Measurements from ENCODE around the gene RNF224.

RNF224 gene

DNA sequence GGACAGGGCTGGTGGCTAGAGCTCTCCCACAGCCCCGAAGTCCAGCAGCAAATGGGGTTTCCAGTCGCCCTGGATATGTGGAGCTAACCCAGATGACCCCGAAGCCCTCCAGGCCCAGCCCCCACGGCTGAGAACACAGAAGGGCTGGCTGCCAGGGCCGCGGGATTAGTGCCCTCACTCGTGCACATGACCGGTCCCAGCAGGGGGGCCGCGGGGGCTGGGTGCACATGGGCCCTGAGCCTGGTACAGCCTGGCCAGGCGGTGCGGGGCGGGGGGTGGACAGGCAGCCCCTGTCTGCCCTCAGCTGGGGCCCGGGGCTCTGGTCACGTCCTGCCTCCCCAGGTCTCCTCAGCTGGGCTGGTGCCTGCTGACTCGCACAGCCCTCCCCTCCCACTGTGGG is 32.9 kb upstream of the RNF224 start:
- H2AK5ac ChIP-seq (ENCODE audit: low read length, severe bottlenecking), result no peak overlapping the region
- H3K79me1 ChIP-seq (replicated peaks; ENCODE audit: low read length, poor library complexity, severe bottlenecking), result peaks cover 52% of the 10 kb centered on the region
- H3K23ac ChIP-seq (ENCODE audit: low read length in 2 of 2), result no peak overlapping the region
- no peaks in the 10 kb centered on the region for H3K9me3 ChIP-seq (ENCODE audit: control insufficient read depth, low read length)
- no peaks in the 10 kb centered on the region for H3K27me3 ChIP-seq (ENCODE audit: control insufficient read depth in 1 of 2, insufficient read depth in 1 of 2, low read length in 2 of 2)
- H3K9ac ChIP-seq (ENCODE audit: low read length), result no peak overlapping the region
- 83% methylated on average over 16 of the region's 16 CpGs for WGBS
- no peak overlapping the region for H2BK5ac ChIP-seq (ENCODE audit: low read depth, low read length, poor library complexity, severe bottlenecking)
- no peak overlapping the region for H2BK120ac ChIP-seq (ENCODE audit: low read depth, low read length)
- no peak for DNase-seq
- peaks cover 30 to 56% of the 10 kb centered on the region in 2 experiments for H3K36me3 ChIP-seq (ENCODE audit: control insufficient read depth in 1 of 2, insufficient read depth in 2 of 2, low read depth in 1 of 2, low read length in 2 of 2)
- H2AFZ ChIP-seq (ENCODE audit: low read depth, low read length), result no peak overlapping the region
- H3K18ac ChIP-seq (ENCODE audit: low read depth in 1 of 2, low read length in 2 of 2), result no peak overlapping the region
- H2BK15ac ChIP-seq (ENCODE audit: low read depth, poor library complexity, severe bottlenecking), result no peak overlapping the region
- H3K4me2 ChIP-seq (ENCODE audit: low read length, poor library complexity, severe bottlenecking), result peak overlapping the region; percentile 37
- H2BK12ac ChIP-seq (ENCODE audit: low read length in 2 of 2), result no peak overlapping the region
- no peak overlapping the region for H3K27ac ChIP-seq (ENCODE audit: low read length, poor library complexity, severe bottlenecking)
- no peak overlapping the region for H4K8ac ChIP-seq (ENCODE audit: low read length)
- H3K4me1 ChIP-seq (ENCODE audit: control insufficient read depth, insufficient read depth, low read depth, low read length), result peaks cover 76% of the 10 kb centered on the region
- H4K91ac ChIP-seq (ENCODE audit: low read length), result peak overlapping the region; percentile 41
- H3K4me3 ChIP-seq (ENCODE audit: insufficient read depth in 1 of 2, low read depth in 1 of 2, low read length in 2 of 2), result no peak overlapping the region
- H3K14ac ChIP-seq (ENCODE audit: low read length in 2 of 2), result no peak overlapping the region
- H3K4ac ChIP-seq (ENCODE audit: low read depth in 1 of 2, low read length in 2 of 2), result no peak overlapping the region

DNA sequence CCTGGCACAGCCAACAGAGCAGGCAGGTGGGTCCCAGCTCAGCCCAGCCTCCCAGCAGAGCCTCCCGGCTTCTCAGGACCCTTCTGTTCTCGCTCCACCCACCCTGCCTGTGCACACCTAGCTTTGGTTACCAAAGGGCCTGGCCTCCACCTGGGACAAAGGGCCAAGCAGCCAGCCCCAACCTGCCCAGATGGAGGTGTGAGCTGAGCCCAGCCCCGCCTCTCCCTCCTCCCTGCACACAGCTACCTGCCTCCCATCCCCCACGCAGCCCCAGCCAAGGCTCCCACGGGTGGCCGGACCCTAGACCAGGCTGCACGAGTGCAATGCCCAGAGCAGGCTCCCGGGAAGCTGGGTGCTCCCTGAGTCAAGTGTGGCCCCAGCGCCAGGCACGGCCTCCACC is 32.4 kb upstream of the RNF224 start:
- Histone ChIP-seq H3K27me3 (ENCODE audit: control insufficient read depth in 1 of 2, insufficient read depth in 1 of 2, low read length in 2 of 2) (no peaks in the 10 kb centered on the region), H3K4me2 (ENCODE audit: low read length, poor library complexity, severe bottlenecking) (no peak overlapping the region), H2BK120ac (ENCODE audit: low read depth, low read length) (no peak overlapping the region), H4K8ac (ENCODE audit: low read length) (no peak overlapping the region), H3K23ac (ENCODE audit: low read length in 2 of 2) (no peak overlapping the region), H3K9ac (ENCODE audit: low read length) (no peak overlapping the region), H4K91ac (ENCODE audit: low read length) (peak overlapping the region; percentile 41), H2BK12ac (ENCODE audit: low read length in 2 of 2) (peak overlapping the region in 1 of 2 experiments; percentile 20), H3K79me1 (replicated peaks; ENCODE audit: low read length, poor library complexity, severe bottlenecking) (peaks cover 52% of the 10 kb centered on the region), H3K36me3 (ENCODE audit: control insufficient read depth in 1 of 2, insufficient read depth in 2 of 2, low read depth in 1 of 2, low read length in 2 of 2) (peaks cover 25 to 51% of the 10 kb centered on the region in 2 experiments), H3K27ac (ENCODE audit: low read length, poor library complexity, severe bottlenecking) (no peak overlapping the region), H2BK5ac (ENCODE audit: low read depth, low read length, poor library complexity, severe bottlenecking) (no peak overlapping the region), H3K4me1 (ENCODE audit: control insufficient read depth, insufficient read depth, low read depth, low read length) (peaks cover 75% of the 10 kb centered on the region), H2AFZ (ENCODE audit: low read depth, low read length) (no peak overlapping the region), H3K14ac (ENCODE audit: low read length in 2 of 2) (no peak overlapping the region), H3K4ac (ENCODE audit: low read depth in 1 of 2, low read length in 2 of 2) (no peak overlapping the region), H3K4me3 (ENCODE audit: insufficient read depth in 1 of 2, low read depth in 1 of 2, low read length in 2 of 2) (no peak overlapping the region), H2BK15ac (ENCODE audit: low read depth, poor library complexity, severe bottlenecking) (no peak overlapping the region), H2AK5ac (ENCODE audit: low read length, severe bottlenecking) (no peak overlapping the region), H3K18ac (ENCODE audit: low read depth in 1 of 2, low read length in 2 of 2) (no peak overlapping the region), H3K9me3 (ENCODE audit: control insufficient read depth, low read length) (no peaks in the 10 kb centered on the region)
- 80% methylated on average over 10 of the region's 10 CpGs for WGBS
- DNase-seq, result no peak

DNA sequence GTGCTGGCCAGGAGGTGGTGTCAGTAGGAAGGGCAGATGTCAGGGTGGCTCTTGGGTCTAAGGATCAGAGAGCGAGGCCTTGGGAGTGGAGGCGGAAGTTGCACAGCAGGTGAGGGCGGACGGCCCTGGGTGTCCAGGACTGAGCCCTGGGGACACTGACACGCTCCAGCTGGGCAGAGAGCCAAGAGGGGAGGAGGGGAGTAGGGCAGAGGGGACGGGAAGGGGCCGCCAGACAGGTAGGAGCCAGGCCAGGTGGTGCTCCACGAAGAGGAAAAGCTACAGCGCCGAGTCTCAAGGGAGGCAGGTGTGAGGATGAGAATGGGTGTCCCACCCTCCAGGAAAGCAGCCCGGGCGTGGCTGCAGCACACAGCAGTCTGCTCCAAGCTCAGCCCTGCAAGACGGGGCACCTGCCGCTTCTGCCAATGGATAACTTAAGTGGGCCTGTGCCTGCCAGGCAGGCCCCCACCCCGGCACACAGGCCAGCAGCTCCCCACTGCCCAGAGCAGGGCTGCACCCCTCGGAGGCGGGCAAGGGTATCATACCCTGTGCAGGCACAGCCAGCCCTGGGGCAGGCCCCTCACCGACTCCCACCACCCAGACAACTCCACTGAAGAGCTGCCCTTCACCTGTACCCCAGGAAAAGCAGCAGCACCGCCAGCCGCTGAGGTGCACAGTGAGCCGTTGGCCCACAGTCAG is 31.6 kb upstream of the RNF224 start:
- no peak overlapping the region for H2BK12ac ChIP-seq (ENCODE audit: low read length in 2 of 2)
- peaks cover 50% of the 10 kb centered on the region for H3K79me1 ChIP-seq (replicated peaks; ENCODE audit: low read length, poor library complexity, severe bottlenecking)
- H4K8ac ChIP-seq (ENCODE audit: low read length), result no peak overlapping the region
- H3K4me1 ChIP-seq (ENCODE audit: control insufficient read depth, insufficient read depth, low read depth, low read length), result peaks cover 69% of the 10 kb centered on the region
- 95% methylated on average over 20 of the region's 21 CpGs for WGBS
- H3K27me3 ChIP-seq (ENCODE audit: control insufficient read depth in 1 of 2, insufficient read depth in 1 of 2, low read length in 2 of 2), result no peaks in the 10 kb centered on the region
- no peak overlapping the region for H2BK120ac ChIP-seq (ENCODE audit: low read depth, low read length)
- H4K91ac ChIP-seq (ENCODE audit: low read length), result peak overlapping the region; percentile 3
- H2AK5ac ChIP-seq (ENCODE audit: low read length, severe bottlenecking), result no peak overlapping the region
- H3K18ac ChIP-seq (ENCODE audit: low read depth in 1 of 2, low read length in 2 of 2), result no peak overlapping the region
- H3K14ac ChIP-seq (ENCODE audit: low read length in 2 of 2), result no peak overlapping the region
- H3K36me3 ChIP-seq (ENCODE audit: control insufficient read depth in 1 of 2, insufficient read depth in 2 of 2, low read depth in 1 of 2, low read length in 2 of 2), result peaks cover 17 to 43% of the 10 kb centered on the region in 2 experiments
- H3K4me3 ChIP-seq (ENCODE audit: insufficient read depth in 1 of 2, low read depth in 1 of 2, low read length in 2 of 2), result no peak overlapping the region
- no peak overlapping the region for H2BK15ac ChIP-seq (ENCODE audit: low read depth, poor library complexity, severe bottlenecking)
- H3K9me3 ChIP-seq (ENCODE audit: control insufficient read depth, low read length), result no peaks in the 10 kb centered on the region
- no peak for DNase-seq
- no peak overlapping the region for H3K4ac ChIP-seq (ENCODE audit: low read depth in 1 of 2, low read length in 2 of 2)
- H3K9ac ChIP-seq (ENCODE audit: low read length), result no peak overlapping the region
- no peak overlapping the region for H2BK5ac ChIP-seq (ENCODE audit: low read depth, low read length, poor library complexity, severe bottlenecking)
- no peak overlapping the region for H3K27ac ChIP-seq (ENCODE audit: low read length, poor library complexity, severe bottlenecking)
- no peak overlapping the region for H3K4me2 ChIP-seq (ENCODE audit: low read length, poor library complexity, severe bottlenecking)
- H2AFZ ChIP-seq (ENCODE audit: low read depth, low read length), result no peak overlapping the region
- no peak overlapping the region for H3K23ac ChIP-seq (ENCODE audit: low read length in 2 of 2)

DNA sequence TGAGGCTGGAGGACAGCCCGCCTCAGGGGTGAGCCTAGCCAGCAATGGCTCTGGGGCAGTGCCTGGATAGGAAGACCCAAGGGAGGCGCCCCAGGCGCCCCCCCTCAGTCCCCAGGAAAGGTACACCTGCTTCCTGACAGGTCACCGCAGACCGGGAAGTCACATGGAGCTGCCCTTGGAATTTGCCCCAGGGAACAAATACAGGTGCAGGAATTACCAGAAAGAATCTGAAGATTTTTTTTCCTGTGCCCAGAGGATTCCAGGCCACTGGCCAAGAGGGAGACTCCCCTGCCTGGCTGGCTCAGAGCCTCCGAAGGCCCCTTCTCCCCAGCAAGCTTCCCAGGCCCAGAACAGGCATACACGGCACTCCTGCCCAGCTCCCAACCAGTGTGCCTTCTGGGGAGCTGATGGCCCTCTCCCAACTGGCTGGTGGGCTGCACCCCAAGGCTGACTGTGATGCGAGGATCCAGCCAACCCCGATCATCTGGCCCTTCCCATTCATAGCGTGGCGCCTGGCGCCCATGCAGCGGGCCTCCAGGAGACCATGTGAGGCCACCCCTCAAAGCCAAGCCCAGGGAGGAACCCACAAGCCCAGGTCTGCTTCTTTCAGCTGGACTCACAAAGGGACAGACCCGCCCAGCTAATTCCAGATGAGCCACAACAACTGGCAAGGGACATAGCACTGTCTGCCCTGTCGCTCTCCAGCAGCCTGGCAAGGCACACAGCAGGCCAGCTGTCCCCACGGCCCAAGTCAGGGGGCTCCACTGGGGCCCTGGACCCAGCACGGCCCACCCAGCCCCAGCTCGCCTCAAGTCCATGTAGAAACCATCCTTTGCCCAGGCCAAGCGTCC is 29.0 kb upstream of the RNF224 start:
- H3K36me3 ChIP-seq (ENCODE audit: control insufficient read depth in 1 of 2, insufficient read depth in 2 of 2, low read depth in 1 of 2, low read length in 2 of 2), result peaks cover 0 to 21% of the 10 kb centered on the region in 2 experiments
- H3K27ac ChIP-seq (ENCODE audit: low read length, poor library complexity, severe bottlenecking), result no peak overlapping the region
- H3K23ac ChIP-seq (ENCODE audit: low read length in 2 of 2), result no peak overlapping the region
- peaks cover 36% of the 10 kb centered on the region for H3K79me1 ChIP-seq (replicated peaks; ENCODE audit: low read length, poor library complexity, severe bottlenecking)
- no peak overlapping the region for H2BK12ac ChIP-seq (ENCODE audit: low read length in 2 of 2)
- no peak overlapping the region for H3K4ac ChIP-seq (ENCODE audit: low read depth in 1 of 2, low read length in 2 of 2)
- H2AFZ ChIP-seq (ENCODE audit: low read depth, low read length), result no peak overlapping the region
- no peaks in the 10 kb centered on the region for H3K9me3 ChIP-seq (ENCODE audit: control insufficient read depth, low read length)
- no peak overlapping the region for H2BK120ac ChIP-seq (ENCODE audit: low read depth, low read length)
- H2BK15ac ChIP-seq (ENCODE audit: low read depth, poor library complexity, severe bottlenecking), result no peak overlapping the region
- no peak overlapping the region for H2AK5ac ChIP-seq (ENCODE audit: low read length, severe bottlenecking)
- 95% methylated on average over 19 of the region's 19 CpGs for WGBS
- no peak overlapping the region for H3K14ac ChIP-seq (ENCODE audit: low read length in 2 of 2)
- H3K27me3 ChIP-seq (ENCODE audit: control insufficient read depth in 1 of 2, insufficient read depth in 1 of 2, low read length in 2 of 2), result no peaks in the 10 kb centered on the region
- no peak overlapping the region for H2BK5ac ChIP-seq (ENCODE audit: low read depth, low read length, poor library complexity, severe bottlenecking)
- H3K18ac ChIP-seq (ENCODE audit: low read depth in 1 of 2, low read length in 2 of 2), result no peak overlapping the region
- peaks cover 67% of the 10 kb centered on the region for H3K4me1 ChIP-seq (ENCODE audit: control insufficient read depth, insufficient read depth, low read depth, low read length)
- DNase-seq, result no peak
- H4K8ac ChIP-seq (ENCODE audit: low read length), result peak overlapping the region; percentile 22
- H3K4me3 ChIP-seq (ENCODE audit: insufficient read depth in 1 of 2, low read depth in 1 of 2, low read length in 2 of 2), result peak overlapping the region in 1 of 2 experiments; percentile 71
- peak overlapping the region; percentile 57 for H3K9ac ChIP-seq (ENCODE audit: low read length)
- peak overlapping the region; percentile 63 for H4K91ac ChIP-seq (ENCODE audit: low read length)
- H3K4me2 ChIP-seq (ENCODE audit: low read length, poor library complexity, severe bottlenecking), result peak overlapping the region; percentile 26
